ENCODE measurements around the gene HIVEP3.

GRCh38 chr1:41621791-41622190, 296.9 kb downstream of the HIVEP3 start:
- TF ChIP-seq CTCF (IDR thresholded peaks at IDR 0.05), result no peak
- TF ChIP-seq EZH2 (IDR thresholded peaks at IDR 0.05), result no peak
